Esophagus squamous epithelium (tissue), 4 donors: ENCODE measurements around the gene TBXAS1.

ENCODE experiments used
- CTCF ChIP-seq, 6 experiments: fragments of 450-650 bp in 4 of 6; fragments of 200-600 bp in 2 of 6; sonication (generic) in 2 of 6; IDR thresholded peaks; one replicate each; pipeline ENCODE4 v1.5.1; 2016 to 2019; ENCODE audit warnings: antibody characterized with exemption in 6 of 6, mild to moderate bottlenecking in 4 of 6, moderate library complexity in 4 of 6
- POLR2A ChIP-seq, 4 donors: fragments of 450-650 bp; IDR thresholded peaks; one replicate each; pipeline ENCODE4 v1.6.1; 2017; ENCODE audit warnings: antibody characterized with exemption in 4 of 4, mild to moderate bottlenecking in 4 of 4, moderate library complexity in 3 of 4

GRCh38 chr7:139797607-139798006 is 31.5 kb upstream of the TBXAS1 start:
- TF ChIP-seq CTCF (IDR thresholded peaks at IDR 0.05) (no peak), POLR2A (IDR thresholded peaks at IDR 0.05) (no peak)
